ENCODE data around the gene KCNF1. TPM values are rescaled to one million over a fixed set of nuclear protein-coding genes. Genes with fewer than 3 reads are reported as not detected.

KCNF1 gene
- total RNA-seq, 1 donor from 2014 or later, result 0.10 TPM

DNA sequence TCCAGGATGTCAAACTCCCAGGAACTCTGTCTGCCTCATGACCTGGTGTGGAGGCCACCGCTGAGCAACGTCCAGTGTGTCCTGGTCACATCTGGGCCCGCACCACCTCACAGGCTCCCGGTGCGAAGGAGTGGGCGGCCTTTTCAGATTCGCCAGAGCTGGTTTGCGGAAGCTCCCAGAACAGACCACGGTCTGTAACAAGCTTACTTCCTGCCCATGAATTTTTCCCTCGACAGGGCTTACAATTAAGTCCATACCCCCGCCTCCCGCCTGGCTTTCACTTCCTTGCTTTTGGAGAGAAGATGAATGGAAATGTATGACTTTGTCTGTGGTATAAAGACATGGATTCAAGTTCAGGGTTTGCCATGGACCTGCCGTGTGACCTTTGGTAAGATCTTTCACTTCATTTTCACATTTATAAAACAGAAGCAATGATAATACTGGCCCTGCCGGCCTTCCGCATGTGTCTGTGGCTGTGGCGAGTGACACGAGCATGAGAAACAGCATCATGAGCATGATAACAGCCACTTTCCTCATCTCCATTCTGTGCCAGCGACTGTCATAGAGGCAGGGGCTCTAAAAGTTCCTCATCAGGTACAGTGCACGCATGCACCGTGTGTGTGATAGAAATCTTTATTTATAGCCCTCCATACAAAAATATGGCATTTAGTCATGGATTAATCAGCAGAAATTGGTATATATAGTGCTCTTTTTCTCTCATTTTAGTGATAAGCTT lies 31.0 kb upstream of the KCNF1 start:
- DNase-seq, result no peak

DNA sequence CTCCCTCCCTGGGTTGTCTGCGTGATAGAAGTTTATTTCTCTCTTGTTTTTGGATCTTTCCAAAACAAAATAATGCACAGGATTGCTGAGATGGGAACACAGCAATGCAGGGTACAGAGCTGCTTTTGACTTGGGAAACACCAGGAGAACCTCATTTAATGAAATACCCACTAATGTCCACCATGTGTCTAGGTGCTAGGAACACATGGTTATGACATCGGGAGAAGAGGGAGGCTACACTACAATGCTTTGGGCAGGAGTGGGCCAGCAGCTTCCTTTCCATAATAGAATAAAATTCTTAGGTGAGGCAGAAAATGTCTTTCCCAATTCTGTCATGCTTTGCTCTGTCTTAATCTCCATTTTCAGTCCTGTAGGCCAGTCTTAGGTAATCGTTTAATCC lies 29.2 kb upstream of the KCNF1 start:
- DNase-seq, result no peak

DNA sequence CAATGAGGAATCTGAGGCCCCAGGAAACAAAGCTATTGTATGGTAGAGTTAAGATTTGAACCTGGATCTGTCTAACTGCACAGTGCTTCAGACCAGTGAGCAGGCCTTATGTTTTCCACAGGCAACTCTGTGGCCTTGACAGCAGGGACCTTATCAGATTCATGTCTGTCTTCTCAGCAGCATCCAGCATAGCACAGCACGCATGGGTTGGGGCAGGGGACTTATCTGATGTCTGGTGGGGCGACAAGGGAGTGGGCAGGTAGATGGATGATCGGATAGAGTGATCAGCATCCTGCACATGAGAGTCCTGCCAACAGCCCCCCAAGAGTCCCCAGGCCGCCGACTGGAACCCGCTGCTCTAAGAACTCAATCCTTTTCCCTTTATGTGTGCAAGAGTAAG lies 28.7 kb upstream of the KCNF1 start:
- DNase-seq, result no peak

DNA sequence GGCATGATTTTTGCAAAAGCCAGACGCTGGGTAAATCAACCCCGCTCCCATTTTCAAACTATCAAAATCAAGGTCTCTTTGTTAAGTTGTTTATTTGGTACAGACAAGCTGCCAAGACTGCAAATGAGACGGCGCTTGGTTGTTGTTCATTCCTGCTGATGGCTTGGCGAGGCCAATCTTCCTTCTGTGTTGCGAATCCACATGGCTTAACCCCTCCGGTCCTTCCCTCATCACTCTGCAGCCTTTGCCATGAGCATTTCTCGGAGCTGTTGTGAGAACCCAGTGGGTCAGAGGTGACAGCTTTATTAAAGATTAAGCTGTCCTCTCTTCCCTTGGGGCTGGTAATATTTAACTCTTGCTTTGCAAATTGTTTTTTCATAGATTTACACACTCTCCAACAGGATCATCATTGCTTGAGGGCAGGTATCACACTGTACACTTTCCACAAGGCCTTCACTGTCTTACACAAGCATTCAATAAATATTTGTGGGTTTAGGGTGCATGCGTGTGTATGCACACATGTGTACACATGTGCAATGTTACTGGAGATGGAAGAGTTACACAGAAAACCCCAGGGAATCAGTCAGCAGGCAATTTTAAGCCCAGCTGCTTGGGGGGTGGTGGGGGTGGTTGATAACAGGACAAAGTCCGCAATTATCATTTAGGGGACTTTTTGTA lies 27.8 kb upstream of the KCNF1 start:
- DNase-seq, result no peak

- DNase-seq, result peak; percentile 3
Measured at GRCh38 chr2:10884574-10884975, 27.2 kb upstream of the KCNF1 start.

- DNase-seq, result no peak
Measured at GRCh38 chr2:10885094-10885860, 26.5 kb upstream of the KCNF1 start.

- DNase-seq, result no peak
Measured at GRCh38 chr2:10887476-10887875, 24.3 kb upstream of the KCNF1 start.

DNA sequence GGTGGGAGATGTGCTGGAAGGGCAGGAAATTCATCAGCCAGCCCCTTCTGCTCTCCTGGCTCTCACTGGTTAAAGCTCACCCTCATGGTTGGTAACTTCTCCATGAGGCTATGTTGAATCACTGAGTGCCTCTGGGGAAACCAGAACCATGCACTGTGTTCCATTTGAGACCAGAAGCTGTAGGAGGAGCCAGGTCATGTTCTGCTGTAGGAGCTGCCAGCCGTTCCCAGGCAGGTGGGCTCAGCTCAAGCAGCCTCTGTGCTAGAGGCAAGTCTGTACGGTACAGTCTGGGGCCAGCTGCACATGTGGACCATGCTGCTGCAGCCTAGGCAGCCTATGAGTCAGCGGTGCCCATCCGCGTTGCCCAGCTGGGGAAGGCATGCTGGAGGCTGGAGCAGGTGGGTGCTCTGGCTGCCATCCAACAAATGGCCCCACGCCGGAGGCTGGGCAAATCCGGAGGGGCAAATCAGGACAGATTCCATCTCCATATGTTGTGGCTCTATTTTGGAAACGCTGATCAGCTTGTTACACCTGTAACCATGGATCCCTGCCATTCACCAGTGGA lies 22.0 kb upstream of the KCNF1 start:
- no peak for DNase-seq

- DNase-seq, result no peak
Measured at GRCh38 chr2:10890706-10891270, 20.9 kb upstream of the KCNF1 start.

GRCh38 chr2:10891390-10891789 lies 20.3 kb upstream of the KCNF1 start:
- no peak for DNase-seq

DNA sequence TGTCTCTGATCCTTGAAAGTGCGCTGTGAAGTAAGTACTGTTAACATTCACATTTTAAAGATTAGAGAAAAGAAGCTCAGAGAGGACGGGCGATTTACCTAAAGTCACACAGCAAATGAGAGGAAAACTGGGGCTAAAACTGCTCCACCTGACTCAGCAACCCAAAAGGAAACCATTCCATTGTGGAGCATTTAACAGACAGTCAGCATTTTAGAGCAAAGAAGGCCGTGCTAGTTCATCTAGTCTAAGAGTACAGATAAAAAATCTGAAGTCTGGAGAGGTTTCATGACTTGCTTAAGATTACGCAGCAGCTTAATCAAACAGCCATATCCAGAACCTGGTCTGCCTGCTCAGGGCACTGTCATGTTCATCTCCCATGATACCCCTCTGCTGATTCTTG lies 19.9 kb upstream of the KCNF1 start:
- DNase-seq, result no peak

GRCh38 chr2:10892316-10892715 lies 19.4 kb upstream of the KCNF1 start:
- no peak for DNase-seq

GRCh38 chr2:10892796-10893350 lies 18.9 kb upstream of the KCNF1 start:
- no peak for DNase-seq

DNA sequence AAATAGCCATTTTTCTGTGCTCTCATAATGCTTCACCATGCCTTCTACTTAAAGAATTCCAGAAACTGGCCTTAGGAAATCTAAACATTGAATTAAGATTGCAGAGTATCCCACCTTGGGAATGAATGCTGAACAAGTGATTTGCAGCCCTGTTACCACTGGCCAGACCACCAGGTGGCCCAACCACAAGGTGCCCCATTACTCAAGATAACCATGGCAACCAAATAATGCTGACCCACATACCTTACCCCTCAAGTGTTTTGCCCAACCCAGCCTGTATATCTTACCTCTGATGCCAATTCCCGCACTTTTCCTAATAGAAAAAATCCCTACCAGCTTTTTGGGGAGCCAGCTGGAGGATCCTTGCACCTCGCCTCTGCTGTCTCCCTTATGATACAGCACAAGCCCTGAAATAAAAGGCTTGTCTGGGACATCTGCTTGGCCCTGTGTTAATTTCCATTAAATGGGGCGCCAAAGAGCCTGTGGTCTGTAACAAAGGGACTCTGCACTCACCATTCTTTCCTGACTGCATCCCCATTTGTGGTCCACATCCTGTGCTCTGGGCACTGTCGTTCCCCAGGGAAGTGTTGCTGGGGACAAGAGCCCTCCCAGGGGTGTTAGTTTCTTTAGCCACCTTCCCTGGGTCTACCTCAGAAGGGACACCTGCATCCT lies 17.3 kb upstream of the KCNF1 start:
- no peak for DNase-seq

DNA sequence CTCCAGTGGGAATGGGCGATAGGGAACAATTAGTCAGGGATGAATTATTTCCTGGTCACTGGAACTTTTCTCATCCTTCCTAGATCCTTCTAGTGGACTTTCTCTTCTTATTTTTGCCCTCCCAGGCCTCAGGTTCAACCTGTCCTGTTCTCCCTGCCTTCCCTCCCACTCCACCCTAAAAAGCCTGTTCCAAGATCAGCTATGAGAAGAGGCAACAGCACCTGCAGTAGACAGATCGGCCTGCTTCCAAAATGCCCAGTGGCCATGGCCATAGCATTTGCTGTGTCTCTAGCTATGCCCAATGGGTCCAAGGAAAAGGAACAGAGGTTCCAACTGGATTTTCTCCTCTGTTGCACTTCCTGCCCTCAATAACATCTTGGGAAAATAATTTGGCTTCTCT lies 16.5 kb upstream of the KCNF1 start:
- no peak for DNase-seq

- no peak for DNase-seq
Measured at GRCh38 chr2:10897956-10898355, 13.8 kb upstream of the KCNF1 start.

DNA sequence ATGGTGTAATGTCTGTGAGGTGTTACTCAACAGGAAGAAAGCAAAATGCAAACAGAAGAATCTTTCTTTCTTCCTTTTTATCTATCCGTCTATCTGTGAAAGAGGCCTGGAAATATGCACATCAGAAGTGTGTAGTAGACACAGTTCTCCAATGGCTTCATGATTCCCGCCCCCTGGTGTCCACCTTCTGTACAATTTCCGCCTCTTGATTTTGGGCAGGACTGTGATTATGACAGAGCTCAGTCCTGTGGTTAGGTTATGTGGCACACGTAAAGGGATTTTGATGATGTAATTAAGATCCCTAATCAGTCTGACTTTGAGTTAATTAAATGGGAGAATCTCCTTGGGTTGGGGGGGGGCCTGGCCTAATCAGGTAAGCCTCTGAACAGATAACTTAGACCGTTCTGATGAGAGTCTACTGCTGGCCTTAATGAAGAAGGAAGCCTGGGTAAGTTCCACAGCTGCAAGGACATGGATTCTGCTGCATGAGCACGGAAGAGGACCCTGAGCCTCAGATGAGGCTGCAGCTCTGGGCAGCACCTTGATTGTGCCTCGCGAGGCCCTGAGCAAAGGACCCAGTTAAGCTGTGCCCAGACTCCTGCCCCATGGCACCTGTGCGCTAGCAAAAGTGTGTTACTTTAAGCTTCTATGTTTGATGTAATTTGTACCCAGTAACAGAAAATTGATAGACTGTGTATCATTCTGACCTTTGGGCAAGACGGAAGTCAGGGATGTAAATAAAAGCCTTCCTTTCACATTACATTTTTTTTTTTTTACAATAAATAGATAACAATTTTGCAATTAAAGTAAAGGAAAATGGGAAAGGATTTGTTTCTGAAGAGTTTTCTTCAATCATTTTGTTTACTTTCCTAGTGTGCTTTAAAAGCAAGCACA lies 11.3 kb upstream of the KCNF1 start:
- no peak for DNase-seq

GRCh38 chr2:10901160-10901939 lies 10.4 kb upstream of the KCNF1 start:
- DNase-seq, result no peak

DNA sequence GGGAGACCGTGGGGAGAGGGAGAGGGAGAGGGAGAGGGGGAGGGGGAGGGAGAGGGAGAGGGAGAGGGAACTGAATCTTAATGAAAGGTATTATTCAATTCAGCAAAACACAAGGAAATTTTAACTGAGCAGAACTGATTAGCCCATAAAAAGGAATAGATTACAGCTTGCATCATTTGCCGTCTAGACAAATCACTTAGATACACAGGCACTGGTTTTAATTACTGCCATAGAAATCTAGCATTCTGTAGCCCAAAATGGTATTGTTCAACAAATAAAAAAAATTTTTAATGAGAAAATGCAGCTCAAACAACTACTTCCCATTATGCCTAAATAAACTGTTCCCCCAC lies 7.9 kb upstream of the KCNF1 start:
- DNase-seq, result no peak

DNA sequence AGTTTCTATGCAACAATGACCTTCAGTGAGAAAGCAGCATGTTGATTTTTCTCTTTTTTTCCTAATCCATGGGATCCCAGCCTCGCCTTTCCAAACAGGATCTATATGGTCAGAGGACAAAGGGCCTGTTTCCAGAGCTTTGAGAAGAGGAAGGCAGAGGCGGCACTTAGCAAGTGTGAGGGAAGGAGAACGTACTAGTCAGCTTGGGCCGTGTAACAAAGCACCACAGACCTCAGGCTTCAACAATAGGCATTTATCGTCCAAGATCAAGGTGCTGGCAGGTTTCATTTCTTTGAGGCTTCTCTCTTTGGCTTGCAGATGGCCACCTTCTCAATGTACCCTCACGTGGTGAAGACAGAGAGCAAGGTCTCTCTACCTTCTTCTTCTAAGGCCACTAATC lies 7.3 kb upstream of the KCNF1 start:
- DNase-seq, result no peak

All from skin of body (tissue), 2 donors.